Sigmoid colon (tissue), 4 donors: ENCODE results near the gene CENPF.
"Not testable (repeated sequence)": the region's sequence is repeated elsewhere in the genome, so short reads cannot be mapped to it uniquely, and the experiment has no call there.

ENCODE experiments used
- CTCF ChIP-seq, 4 experiments: fragments of 450-650 bp in 3 of 4; fragments of 200-600 bp in 1 of 4; IDR thresholded peaks; one replicate each; pipeline ENCODE4 v1.5.1; 2016 to 2019; ENCODE audit warnings: antibody characterized with exemption in 4 of 4, mild to moderate bottlenecking in 3 of 4, moderate library complexity in 2 of 4
- EP300 ChIP-seq, 4 donors: sonication (generic); formaldehyde crosslinking; IDR thresholded peaks; one replicate each; pipeline ENCODE4 v1.6.1; 2017; ENCODE audit warnings: antibody characterized with exemption in 4 of 4
- POLR2A ChIP-seq, 2 donors: fragments of 450-650 bp; IDR thresholded peaks; one replicate each; pipeline ENCODE4 v1.6.1; 2016; ENCODE audit warnings: antibody characterized with exemption in 2 of 2, mild to moderate bottlenecking in 2 of 2, moderate library complexity in 2 of 2
- POLR2AphosphoS5 ChIP-seq, 4 donors: sonication (generic); formaldehyde crosslinking; IDR thresholded peaks; one replicate each; pipeline ENCODE4 v1.6.1; 2017; ENCODE audit warnings: antibody characterized with exemption in 4 of 4

- TF ChIP-seq CTCF, POLR2A, EP300, POLR2AphosphoS5 (IDR thresholded peaks at IDR 0.05): not testable (repeated sequence)
Observed at GRCh38 chr1:214608817-214609216, 5.8 kb downstream of the CENPF start.
